ENCODE data around the gene KCNG2.

Gene KCNG2

DNA sequence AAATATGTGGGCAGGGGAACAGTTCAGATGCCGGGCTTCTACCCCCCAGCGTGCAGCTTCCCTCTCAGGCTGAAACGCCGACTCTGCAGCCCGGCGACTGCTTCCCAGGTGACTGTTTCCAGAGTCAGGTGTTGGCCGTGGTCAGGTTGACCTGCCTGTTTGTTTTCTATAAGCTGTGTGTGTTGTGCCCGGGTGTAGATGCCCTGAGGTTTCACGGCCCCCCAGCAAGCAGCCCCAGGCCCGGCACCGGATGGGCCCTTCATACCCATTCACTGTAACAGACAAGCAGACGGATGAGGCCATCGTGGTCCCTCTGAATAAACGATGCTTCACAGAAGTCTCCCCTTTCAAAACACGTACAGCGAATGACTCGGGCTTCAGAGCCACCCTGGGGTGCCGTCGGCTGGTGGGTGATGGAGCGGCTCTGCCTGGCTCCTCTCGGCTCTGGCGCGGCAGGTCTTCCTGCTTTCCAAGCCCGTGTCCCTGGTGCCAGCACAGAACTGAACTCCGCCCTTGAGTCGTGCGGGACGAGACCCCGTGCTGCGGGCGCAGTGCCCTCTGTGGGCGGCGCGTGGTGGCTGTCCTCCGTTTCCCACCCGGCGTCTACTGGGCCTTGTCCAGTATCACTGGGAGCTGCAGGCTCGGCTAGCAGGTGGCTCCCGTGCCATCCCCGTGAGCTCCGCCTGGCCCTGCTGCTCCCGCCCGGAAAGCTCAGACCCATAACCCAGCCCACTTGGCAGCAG lies 15.0 kb upstream of the KCNG2 start (continued):
- TF ChIP-seq ZNF600 (tag by site-specific recombination; IDR thresholded peaks at IDR 0.05) (no peak), ZNF292 (tag by site-specific recombination; IDR thresholded peaks at IDR 0.05; ENCODE audit: borderline replicate concordance, low read depth) (no peak), ZNF24 (tag by site-specific recombination; IDR thresholded peaks at IDR 0.05) (no peak), ZNF513 (tag by site-specific recombination; IDR thresholded peaks at IDR 0.05) (no peak), ZNF785 (tag by site-specific recombination; IDR thresholded peaks at IDR 0.05) (no peak)
- TF ChIP-seq, protein P1, sequence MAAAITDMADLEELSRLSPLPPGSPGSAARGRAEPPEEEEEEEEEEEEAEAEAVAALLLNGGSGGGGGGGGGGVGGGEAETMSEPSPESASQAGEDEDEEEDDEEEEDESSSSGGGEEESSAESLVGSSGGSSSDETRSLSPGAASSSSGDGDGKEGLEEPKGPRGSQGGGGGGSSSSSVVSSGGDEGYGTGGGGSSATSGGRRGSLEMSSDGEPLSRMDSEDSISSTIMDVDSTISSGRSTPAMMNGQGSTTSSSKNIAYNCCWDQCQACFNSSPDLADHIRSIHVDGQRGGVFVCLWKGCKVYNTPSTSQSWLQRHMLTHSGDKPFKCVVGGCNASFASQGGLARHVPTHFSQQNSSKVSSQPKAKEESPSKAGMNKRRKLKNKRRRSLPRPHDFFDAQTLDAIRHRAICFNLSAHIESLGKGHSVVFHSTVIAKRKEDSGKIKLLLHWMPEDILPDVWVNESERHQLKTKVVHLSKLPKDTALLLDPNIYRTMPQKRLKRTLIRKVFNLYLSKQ (tag by site-specific recombination; IDR thresholded peaks at IDR 0.05; ENCODE audit: borderline replicate concordance) = no peak

DNA sequence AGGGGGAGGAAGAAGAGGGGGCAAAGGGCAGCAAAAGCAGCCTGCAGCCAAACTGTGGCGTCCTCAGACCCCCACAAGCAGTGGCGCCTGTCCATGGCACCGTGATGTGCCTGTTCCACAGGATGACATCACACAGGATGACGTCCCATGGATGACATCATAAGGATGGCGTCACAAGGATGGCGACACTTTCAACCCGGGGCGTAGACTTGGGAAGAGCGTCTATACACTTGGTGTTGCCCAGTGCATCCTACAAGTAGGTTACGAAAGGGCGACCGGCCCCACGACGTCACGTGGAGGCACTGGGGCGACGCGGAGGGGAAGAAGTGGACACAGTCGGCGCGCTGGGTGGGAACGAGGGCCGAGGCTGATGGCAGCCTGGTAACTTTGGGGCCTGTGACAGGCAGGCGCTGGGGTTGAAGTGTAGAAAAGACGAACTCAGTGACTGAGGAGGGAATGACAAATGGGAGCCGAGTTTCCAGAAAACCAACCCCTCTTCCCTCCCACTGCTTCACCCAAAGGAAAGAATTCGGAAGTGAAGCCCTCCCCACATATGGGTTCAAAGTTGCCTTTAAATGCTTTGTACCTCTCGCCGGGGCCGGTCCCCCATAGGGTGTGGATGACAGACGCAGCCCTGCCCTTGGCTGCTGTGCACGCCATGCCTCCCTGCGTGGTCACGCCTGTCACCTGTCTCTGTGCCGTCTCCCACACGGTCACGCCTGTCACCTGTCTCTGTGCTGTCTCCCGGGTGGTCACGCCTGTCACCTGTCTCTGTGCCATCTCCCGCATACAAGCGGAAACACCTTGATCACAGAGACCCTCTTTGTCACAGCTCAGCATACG lies 13.4 kb upstream of the KCNG2 start:
- TF ChIP-seq SP3 (tag by site-specific recombination; IDR thresholded peaks at IDR 0.05) (no peak), ZBTB26 (tag by site-specific recombination; optimal IDR thresholded peaks at IDR 0.05) (no peak), KLF9 (tag by site-specific recombination; IDR thresholded peaks at IDR 0.05; ENCODE audit: low read depth) (no peak), ZEB2 (tag by site-specific recombination; IDR thresholded peaks at IDR 0.05) (no peak), ZNF416 (tag by site-specific recombination; IDR thresholded peaks at IDR 0.05) (no peak), ZNF624 (tag by site-specific recombination; IDR thresholded peaks at IDR 0.05) (no peak), ZSCAN18 (tag by site-specific recombination; IDR thresholded peaks at IDR 0.05) (no peak), GLIS1 (tag by site-specific recombination; IDR thresholded peaks at IDR 0.05) (no peak), GLIS2 (tag by site-specific recombination; IDR thresholded peaks at IDR 0.05) (no peak), ZNF629 (tag by site-specific recombination; IDR thresholded peaks at IDR 0.05) (peak; percentile 47; the same call in 1 of the 2 replicates), ZNF274 (IDR thresholded peaks at IDR 0.05; ENCODE audit: low read length) (no peak), ZNF274 (tag by site-specific recombination; IDR thresholded peaks at IDR 0.05; ENCODE audit: borderline replicate concordance) (no peak), ZNF561 (tag by site-specific recombination; IDR thresholded peaks at IDR 0.05; ENCODE audit: borderline replicate concordance) (no peak), ATF2 (tag by site-specific recombination; IDR thresholded peaks at IDR 0.05; ENCODE audit: low read depth) (0 out of 2 replicates have a peak, but pooled peaks have one; percentile 23)
- TF ChIP-seq, protein P2, sequence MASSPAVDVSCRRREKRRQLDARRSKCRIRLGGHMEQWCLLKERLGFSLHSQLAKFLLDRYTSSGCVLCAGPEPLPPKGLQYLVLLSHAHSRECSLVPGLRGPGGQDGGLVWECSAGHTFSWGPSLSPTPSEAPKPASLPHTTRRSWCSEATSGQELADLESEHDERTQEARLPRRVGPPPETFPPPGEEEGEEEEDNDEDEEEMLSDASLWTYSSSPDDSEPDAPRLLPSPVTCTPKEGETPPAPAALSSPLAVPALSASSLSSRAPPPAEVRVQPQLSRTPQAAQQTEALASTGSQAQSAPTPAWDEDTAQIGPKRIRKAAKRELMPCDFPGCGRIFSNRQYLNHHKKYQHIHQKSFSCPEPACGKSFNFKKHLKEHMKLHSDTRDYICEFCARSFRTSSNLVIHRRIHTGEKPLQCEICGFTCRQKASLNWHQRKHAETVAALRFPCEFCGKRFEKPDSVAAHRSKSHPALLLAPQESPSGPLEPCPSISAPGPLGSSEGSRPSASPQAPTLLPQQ (tag by site-specific recombination; IDR thresholded peaks at IDR 0.05) = no peak
- H3K9me3 ChIP-seq (ENCODE audit: control insufficient read depth, insufficient read depth, low read depth, low read length) = no peaks in the 10 kb centered on the region
- H3K27ac ChIP-seq (ENCODE audit: extremely low read depth, low read depth, low read length) = no peak overlapping the region
- POLR2A ChIA-PET = no interaction called here
- no peaks in the 10 kb centered on the region for H3K36me3 ChIP-seq (ENCODE audit: control insufficient read depth in 2 of 2, insufficient read depth in 1 of 2, low read length in 2 of 2)
- CTCF ChIA-PET = no interaction called here
- H3K4me1 ChIP-seq (ENCODE audit: control insufficient read depth, insufficient read depth, low read length) = no peaks in the 10 kb centered on the region
- H3K4me3 ChIP-seq (ENCODE audit: low read depth, low read length) = no peak overlapping the region
